NCI-H524 treated with DMSO at 0.1 percent for 48 hours (cell line): ENCODE measurements around the gene COL4A1.

Source experiments
- DNase-seq: peaks from one replicate; lab custom pipeline; 2025; lab: John Stamatoyannopoulos, UW

The COL4A1 gene

DNA sequence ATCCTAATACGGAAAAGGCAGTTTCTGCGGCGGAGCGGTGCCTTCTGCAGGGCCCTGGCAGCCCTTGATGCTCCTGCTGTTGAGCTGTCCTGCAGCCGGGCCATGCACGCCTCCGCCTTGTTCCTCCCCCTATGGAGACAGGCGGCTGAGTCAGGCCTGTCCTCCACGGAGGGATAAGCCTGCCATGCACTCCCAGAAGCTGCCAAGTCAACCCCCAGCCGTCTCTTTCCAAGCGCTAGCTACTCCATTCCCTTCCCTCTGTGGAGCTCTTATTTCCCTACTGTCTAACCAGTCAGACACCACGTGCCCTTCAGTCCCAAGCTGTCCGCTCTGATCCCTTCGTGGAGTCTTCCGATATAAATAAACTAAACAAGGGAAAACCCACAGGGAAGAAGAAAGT, 197.0 kb downstream of the COL4A1 start:
- DNase-seq: no peak

DNA sequence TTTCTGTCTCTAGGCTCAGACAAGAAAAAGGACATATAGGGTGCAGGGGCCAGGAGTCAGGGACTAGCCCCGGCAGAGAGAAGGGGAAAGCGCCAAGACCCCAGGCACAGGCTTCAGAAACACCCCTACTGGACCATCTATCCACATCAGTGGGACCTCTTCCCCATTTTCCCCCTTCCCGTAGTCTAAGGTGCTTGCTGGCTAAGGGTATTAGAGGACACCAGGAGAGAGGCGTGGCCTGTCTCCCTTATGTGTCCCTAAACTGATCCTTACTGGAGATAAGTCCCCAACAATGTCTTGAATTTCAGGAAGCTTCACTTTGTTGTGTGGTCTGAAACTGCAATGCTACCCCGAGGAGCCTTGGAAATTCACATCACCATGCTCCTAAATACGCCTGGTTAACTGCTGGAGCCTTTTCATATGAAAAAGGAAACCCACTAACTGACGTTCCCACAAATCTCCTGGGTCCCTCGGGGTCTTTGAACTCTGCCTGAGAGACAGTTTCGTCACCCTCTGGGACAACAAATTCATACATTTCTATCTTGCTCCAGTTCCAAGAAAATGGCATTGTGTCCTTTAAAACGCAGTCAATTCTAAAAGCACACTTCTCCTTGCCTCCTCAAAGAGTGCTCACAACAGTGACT, 197.7 kb downstream of the COL4A1 start:
- no peak for DNase-seq

DNA sequence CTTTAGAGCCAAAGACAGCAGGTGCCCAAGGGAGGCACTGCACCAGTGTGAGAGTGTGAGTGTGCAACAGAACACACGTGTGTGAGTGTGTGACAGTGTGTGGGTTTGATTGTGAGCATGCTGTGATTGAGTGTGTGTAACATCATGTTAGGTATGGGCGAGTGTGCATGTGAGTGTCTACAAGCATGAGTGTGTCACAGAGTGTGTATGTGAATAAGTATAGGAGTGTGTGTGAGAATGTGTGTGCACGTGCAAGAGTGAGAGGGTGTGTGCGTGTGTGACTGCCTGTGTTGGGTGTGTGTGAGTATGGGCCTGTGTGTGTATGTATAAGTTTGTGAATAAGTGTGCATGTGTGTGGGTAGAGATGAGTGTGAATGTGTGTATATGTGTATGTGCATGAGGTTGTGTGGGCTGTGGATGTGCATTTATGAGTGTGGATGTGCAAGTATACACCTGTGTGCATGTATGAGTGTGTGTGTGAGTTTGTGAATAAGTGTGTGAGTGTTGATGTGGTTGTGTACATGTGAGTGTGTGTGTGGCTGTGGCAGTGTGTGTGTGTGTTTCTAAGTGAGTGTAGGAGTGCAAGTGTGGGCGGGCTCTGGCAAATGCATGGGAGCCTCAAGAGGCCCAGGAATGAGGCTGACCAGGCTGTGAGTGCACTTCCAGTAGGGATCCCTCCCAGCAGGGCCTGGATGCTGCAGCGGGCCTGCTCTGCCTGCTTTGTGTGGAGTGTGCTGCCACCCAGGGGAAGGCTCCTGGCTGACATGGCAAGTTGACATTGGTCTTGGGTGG, 198.4 kb downstream of the COL4A1 start:
- no peak for DNase-seq

DNA sequence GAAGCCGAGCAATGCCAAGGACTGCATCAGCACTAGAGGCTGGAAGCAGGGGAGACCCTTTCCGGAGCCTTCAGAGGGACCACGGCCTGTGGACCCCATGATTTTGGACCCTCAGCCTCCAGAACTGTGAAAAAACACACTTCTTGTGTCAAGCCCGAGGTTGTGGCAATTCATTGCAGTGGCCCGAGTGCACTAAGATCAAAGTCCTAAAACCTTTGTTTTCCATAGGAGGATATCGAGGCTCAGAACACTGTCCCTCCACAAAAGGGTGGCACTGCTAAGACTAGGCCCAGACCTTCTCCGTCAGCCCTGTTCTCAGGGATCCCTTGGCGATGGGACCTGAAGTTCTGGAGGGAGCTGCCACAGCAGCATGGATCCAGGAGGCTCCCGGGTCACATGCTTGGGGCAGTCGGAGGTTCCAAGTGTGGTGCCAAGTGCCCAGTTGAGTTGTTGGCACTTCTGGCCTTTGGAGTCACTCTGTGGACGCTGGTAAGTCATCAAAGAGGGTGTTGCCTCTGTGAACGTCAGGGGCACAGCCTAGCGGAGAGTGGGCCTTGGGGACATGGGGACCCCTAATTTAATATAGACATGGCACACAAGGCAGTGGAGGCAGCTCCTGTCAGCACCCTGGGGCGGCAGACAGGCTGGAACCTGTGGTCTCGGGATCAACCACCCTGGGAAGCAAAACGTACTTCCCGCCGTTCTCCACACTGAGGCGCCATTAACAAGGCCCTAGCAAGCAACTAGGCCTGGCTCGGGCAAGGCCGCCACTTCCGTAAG, 199.2 kb downstream of the COL4A1 start:
- DNase-seq: no peak

DNA sequence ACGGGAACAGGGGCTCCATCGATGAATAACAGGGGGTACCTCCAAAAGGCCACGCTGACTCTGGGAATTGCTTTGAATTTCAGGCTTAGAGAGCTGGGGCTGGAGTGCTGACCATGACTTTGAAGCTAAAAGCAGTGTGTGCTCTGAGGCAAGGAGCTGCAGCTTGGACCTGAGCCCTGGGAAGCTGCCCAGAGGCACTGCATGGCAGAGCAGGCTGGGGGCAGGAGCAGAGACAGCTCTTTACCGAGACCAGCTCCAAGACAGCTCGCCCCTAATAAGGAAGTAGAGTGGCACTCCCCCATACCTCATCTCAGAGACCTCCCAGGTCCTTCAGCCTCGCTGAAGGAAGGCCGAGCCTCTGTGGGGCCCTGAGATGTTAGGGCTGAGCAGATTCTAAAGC, 200.2 kb downstream of the COL4A1 start:
- no peak for DNase-seq

DNA sequence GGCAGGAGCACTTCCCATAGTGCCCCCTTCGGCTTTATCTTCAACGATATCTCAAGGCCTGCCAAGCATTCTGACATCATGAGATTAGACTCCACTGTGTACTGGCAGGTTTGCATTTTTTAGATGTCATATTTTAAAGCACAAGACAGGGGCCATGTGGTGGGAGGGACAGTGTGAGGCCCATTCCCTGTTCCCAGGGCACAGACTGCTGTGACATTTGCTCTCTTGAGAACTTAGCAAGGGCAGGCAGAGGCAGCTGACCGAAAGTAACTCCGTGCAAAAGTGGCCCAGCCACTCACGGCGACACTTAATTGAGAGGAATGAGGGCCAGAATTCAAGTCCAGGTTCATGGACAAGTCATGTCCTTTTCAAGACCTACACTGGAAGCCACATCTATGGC, 201.8 kb downstream of the COL4A1 start:
- no peak for DNase-seq

DNA sequence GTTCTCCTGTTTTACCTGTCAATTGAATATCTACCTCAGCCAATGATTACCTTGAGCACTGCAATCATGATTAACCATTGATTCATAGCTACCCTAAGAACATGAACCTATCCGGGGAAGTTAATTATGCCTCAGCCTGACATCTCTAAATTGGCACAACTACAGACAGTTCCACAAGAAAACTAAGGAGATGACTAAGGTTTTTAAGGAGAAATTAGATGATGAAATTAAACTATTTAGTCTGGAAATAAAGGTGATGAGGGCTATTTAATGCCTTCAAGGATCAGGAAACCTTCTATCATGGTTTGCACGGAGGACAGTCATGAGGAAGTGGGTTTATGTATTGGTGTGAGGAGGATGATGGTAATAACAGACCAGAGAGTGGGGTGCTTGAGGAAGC, 203.4 kb downstream of the COL4A1 start:
- no peak for DNase-seq

DNA sequence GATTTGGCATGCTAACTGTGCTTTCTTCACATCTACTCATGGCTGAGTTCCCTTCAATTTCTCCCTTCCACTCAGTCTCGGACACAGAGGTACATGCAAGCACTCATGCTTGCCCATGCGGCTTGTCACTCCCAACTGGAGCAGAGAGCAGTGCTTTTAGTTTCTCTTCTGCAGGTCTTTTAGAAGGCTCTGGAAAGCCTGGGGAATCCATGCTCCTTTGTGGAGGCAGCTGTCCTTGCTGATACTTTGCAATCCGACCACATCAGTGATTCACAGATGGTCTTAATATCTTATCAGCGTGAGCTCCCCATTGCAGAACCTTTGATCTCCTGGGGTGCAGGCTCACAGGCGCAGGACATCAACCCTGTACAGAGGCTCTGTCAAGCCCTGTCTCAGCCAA, 203.9 kb downstream of the COL4A1 start:
- no peak for DNase-seq

DNA sequence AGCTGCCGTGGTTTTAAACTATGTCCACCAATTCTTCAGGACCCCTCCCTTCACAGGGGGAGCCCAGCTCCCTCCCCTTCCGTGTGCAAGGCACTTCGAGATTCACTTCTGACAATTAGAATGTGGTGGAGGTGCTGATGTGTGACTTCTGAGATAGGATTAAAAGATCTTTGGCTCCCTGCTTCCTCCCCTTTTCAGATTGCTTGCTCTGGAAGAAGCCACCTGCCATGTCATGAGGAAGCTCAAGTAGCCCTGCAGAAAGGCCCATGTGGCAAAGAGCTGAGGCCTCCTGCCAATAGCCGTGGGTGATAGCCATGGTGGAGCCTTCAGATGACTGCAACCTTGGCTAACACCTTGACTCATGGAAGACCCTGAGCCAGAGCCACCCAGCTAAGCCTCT, 204.9 kb downstream of the COL4A1 start:
- no peak for DNase-seq

DNA sequence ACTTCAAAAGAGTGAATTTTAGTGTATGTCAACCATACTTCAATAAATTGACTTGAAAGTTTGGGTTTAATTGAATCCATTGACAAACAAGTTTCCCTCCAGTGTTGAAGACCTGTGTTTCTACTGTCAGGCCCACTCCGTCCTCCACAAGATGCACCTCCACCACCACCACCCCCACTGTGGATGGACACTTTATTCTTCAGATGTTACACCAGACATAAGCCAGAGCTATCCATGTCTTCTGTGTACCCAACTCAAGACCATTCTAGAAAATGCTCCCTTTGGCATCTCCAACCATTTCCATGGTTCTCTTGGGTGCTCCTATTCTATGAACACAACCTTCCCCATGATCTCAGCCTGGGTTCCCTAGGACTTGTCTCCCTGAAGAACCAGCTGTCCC, 207.0 kb downstream of the COL4A1 start:
- DNase-seq: no peak
